Measurements from ENCODE around the gene COASY. TPM values are rescaled to one million over a fixed set of nuclear protein-coding genes. Genes with fewer than 3 reads are reported as not detected.

The COASY gene
- total RNA-seq, 6 experiments from 2014 or later: 48.1 to 70.5 (median 60.9) TPM

DNA sequence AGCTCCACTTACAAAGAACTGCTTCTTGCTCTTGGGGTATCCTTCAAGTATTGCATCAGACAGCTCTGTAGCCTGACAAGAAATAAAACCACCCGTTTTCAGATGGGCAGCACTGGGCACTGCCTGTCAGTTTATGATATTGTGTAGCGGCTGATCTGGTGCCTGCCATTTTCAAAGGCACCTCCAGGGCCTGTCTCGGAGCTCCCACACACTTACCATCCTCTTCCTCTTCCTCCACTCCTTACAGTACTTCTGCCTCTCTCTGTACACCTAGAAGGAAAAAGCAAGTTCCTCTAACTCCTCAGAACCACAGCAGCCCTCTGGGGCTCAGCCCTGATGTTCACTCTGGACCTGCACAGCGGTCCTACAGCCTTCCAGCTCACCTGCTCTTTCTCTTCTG is 11.1 kb downstream of the COASY start:
- H3K27ac ChIP-seq: no peak overlapping the region
- H3K36me3 ChIP-seq: peaks cover 11 to 57% (median 28%) of the 10 kb centered on the region in 4 donors
- H3K4me1 ChIP-seq: peaks cover 0 to 36% (median 10%) of the 10 kb centered on the region in 4 donors
- intact Hi-C loops (cut with DNase I): no loop called here
- TF ChIP-seq CTCF (IDR thresholded peaks at IDR 0.05) (no peak), POLR2A (IDR thresholded peaks at IDR 0.05) (no peak)
- no peaks in the 10 kb centered on the region for H3K9me3 ChIP-seq
- H3K4me3 ChIP-seq: no peak overlapping the region
- 63% methylated on average over 3 of the region's 4 CpGs for WGBS (ENCODE audit: insufficient coverage, low coverage, low lambda C conversion rate, missing lambda C conversion rate)
- no peak for DNase-seq
- no peaks in the 10 kb centered on the region for H3K27me3 ChIP-seq
- ATAC-seq: no peak

DNA sequence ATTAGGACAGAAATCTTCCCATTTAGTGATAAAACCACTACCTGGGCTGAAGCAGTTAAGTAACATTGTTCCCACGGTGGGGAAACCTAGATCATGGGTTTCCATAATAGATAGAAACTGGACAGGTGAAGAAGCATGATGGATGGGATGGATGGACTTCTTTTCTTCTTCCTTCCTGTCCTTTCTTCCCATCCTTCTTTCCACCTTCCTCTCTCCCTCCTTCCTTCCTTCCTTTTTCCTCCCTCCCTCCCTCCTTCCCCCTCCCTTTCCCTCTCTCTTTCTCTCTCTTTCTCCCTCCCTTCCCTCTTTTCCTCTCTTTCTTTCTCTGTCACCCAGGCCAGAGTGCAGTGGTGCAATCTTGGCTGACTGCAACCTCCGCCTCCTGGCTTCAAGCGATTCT is 12.5 kb downstream of the COASY start:
- Histone ChIP-seq H3K27ac (no peak overlapping the region), H3K27me3 (no peaks in the 10 kb centered on the region), H3K36me3 (peaks cover 11 to 46% (median 22%) of the 10 kb centered on the region in 4 donors), H3K4me3 (no peak overlapping the region), H3K9me3 (no peaks in the 10 kb centered on the region), H3K4me1 (peaks cover 0 to 34% (median 12%) of the 10 kb centered on the region in 4 donors)
- no peak for DNase-seq
- intact Hi-C loops (cut with DNase I): no loop called here
- WGBS (ENCODE audit: insufficient coverage, low coverage, low lambda C conversion rate, missing lambda C conversion rate): 80% methylated on average over 3 of the region's 3 CpGs
- TF ChIP-seq CTCF (IDR thresholded peaks at IDR 0.05): no peak
- no peak for TF ChIP-seq POLR2A (IDR thresholded peaks at IDR 0.05)
- no peak for ATAC-seq

GRCh38 chr17:42577140-42577531 is 15.2 kb downstream of the COASY start:
- Histone ChIP-seq H3K4me1 (peaks cover 0 to 17% (median 8%) of the 10 kb centered on the region in 4 donors), H3K9me3 (no peaks in the 10 kb centered on the region), H3K36me3 (peaks cover 11 to 38% (median 22%) of the 10 kb centered on the region in 4 donors), H3K27ac (no peak overlapping the region), H3K27me3 (no peaks in the 10 kb centered on the region), H3K4me3 (peak overlapping the region; percentile 67 to 90 (median 80))
- DNase-seq (no peak), ATAC-seq (peak in 1 of 4 donors; percentile 4)
- intact Hi-C loops (cut with DNase I): no loop called here
- 23% methylated on average over 6 of the region's 18 CpGs for WGBS (ENCODE audit: insufficient coverage, low coverage, low lambda C conversion rate, missing lambda C conversion rate)
- TF ChIP-seq CTCF (IDR thresholded peaks at IDR 0.05): no peak
- no peak for TF ChIP-seq POLR2A (IDR thresholded peaks at IDR 0.05)

DNA sequence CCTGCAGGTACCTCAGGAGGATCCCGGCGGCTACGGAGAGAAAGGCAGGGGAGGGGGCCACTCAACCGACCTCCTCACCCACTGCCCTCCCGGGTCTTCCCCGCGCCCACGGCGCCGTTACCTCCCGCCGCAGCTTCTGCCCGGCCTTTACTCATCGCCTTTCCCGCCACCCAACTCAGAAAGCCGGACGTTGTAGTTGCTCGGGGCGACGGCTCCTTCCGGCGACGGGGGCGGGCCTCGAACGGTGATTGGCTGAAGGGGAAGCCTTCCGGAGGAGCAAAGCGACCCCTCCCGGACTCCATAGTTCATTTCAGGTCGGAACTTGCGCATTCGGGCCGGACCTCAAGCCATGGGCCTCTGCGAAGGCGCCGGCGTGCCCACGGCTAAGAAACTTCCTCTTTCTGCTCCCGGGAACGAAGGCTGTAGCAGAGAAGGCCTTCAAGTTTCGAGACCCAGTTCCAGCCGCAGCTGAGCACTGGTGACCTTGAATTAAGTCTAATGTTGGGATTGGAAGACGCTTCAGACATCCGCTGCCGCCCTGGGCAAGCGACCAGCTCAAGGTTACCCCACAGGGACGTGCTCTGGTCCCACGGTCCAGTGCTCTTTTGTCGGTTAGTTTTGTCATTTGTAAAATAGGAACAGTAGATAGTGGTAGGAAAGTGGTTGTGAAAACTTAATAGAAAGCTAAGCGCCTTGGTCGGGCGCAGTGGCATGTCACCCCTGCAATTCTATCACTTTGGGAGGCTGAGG is 15.8 kb downstream of the COASY start, which contains the start of gene PSMC3IP:
PSMC3IP (minus strand) TSS at position 198 of the 750 bp plus-strand sequence; CDS start at position 155, 43 bp downstream.
- intact Hi-C loops (cut with DNase I): no loop called here
- Histone ChIP-seq H3K4me1 (peaks cover 0 to 15% (median 6%) of the 10 kb centered on the region in 4 donors), H3K36me3 (peaks cover 9 to 38% (median 20%) of the 10 kb centered on the region in 4 donors), H3K4me3 (peak within 1 kb of the TSS; percentile 67 to 90 (median 80)), H3K27ac (peak within 1 kb of the TSS; percentile 37 to 85 (median 81)), H3K9me3 (no peaks in the 10 kb centered on the region), H3K27me3 (no peaks in the 10 kb centered on the region)
- peak; percentile 93 to 97 (median 94) for ATAC-seq
- DNase-seq: peak; percentile 96 to 97 (median 97)
- peak; percentile 7 to 40 (median 20) for TF ChIP-seq CTCF (IDR thresholded peaks at IDR 0.05)
- TF ChIP-seq POLR2A (IDR thresholded peaks at IDR 0.05): peak; percentile 64
- WGBS (ENCODE audit: insufficient coverage, low coverage, low lambda C conversion rate, missing lambda C conversion rate): 0% methylated on average over 18 of the region's 52 CpGs

Data from right lobe of liver (tissue), 6 donors.